Measurements from ENCODE around the gene HEG1. TPM values are rescaled to one million over a fixed set of nuclear protein-coding genes. Genes with fewer than 3 reads are reported as not detected.
A peak's percentile ranks its signal among the peaks of the same experiment; 100 is the strongest.

Gene HEG1
- total and polyA plus RNA-seq, 2 of the 8 experiments (the other 6 are each of a cell fraction or from before 2014, with no cell fraction given), result 5.3 to 9.7 TPM

GRCh38 chr3:125039131-125040100 lies 16.4 kb downstream of the HEG1 start:
- Histone ChIP-seq H3K23ac (ENCODE audit: insufficient read length) (no peak overlapping the region), H3K4me1 (replicated peaks in 1 of 4; ENCODE audit: control insufficient read depth in 3 of 4, insufficient read depth in 4 of 4, low read length in 3 of 4) (peaks cover 10 to 22% (median 17%) of the 10 kb centered on the region in 4 experiments), H2BK20ac (ENCODE audit: low read length) (peak overlapping the region; percentile 62), H4K5ac (ENCODE audit: insufficient read length, low read depth, low read length) (no peak overlapping the region), H3K14ac (ENCODE audit: insufficient read length) (no peak overlapping the region), H3K4me2 (ENCODE audit: insufficient read depth in 1 of 2, low read depth in 2 of 2, low read length in 2 of 2) (0 out of 4 replicates have a peak overlapping the region, but pooled peaks of 1 of the 2 experiments have one; percentile 32), H2AK5ac (ENCODE audit: low read depth, low read length) (peak overlapping the region; percentile 59; the same call in 1 of the 2 replicates), H4K91ac (replicated peaks; ENCODE audit: insufficient read length, low read length) (no peak overlapping the region), H3K27me3 (replicated peaks in 1 of 4; ENCODE audit: control insufficient read depth in 3 of 4, extremely low read depth in 1 of 4, insufficient read depth in 3 of 4, low read length in 3 of 4) (no peaks in the 10 kb centered on the region), H3K56ac (replicated peaks; ENCODE audit: insufficient read length, low read depth, low read length) (no peak overlapping the region), H2BK15ac (ENCODE audit: low read length) (0 out of 2 replicates have a peak overlapping the region, but pooled peaks have one; percentile 61), H2BK5ac (ENCODE audit: low read depth, low read length) (no peak overlapping the region), H3K79me1 (ENCODE audit: low read depth, low read length) (0 out of 2 replicates have a peak, but pooled peaks cover 3% of the 10 kb centered on the region), H3K4ac (replicated peaks; ENCODE audit: insufficient read length, low read depth, low read length) (no peak overlapping the region), H4K20me1 (replicated peaks in 1 of 2; ENCODE audit: control insufficient read depth in 1 of 2, insufficient read depth in 2 of 2, low read length in 2 of 2) (no peaks in the 10 kb centered on the region), H2AFZ (ENCODE audit: low read length) (no peak overlapping the region), H3K4me3 (ENCODE audit: extremely low read depth in 1 of 4, insufficient read depth in 2 of 4, low read depth in 3 of 4, low read length in 4 of 4) (peak overlapping the region in 2 of 4 experiments; percentile 3 to 11; a peak in 3 of 8 replicates), H3K9ac (replicated peaks in 1 of 4; ENCODE audit: extremely low read depth in 1 of 4, low read depth in 3 of 4, low read length in 3 of 4) (no peak overlapping the region), H3K79me2 (ENCODE audit: control insufficient read depth in 1 of 2, insufficient read depth in 2 of 2, low read length in 2 of 2) (peaks cover 0 to 7% of the 10 kb centered on the region in 2 experiments; a peak in 2 of 4 replicates), H4K8ac (ENCODE audit: extremely low read depth, insufficient read depth, low read length) (no peak overlapping the region), H3K36me3 (ENCODE audit: control insufficient read depth in 2 of 4, insufficient read depth in 4 of 4, low read length in 3 of 4) (no peaks in the 10 kb centered on the region), H2BK120ac (replicated peaks; ENCODE audit: low read depth, low read length) (no peak overlapping the region), H2BK12ac (ENCODE audit: low read depth, low read length) (no peak overlapping the region), H3K18ac (ENCODE audit: extremely low read depth, low read length) (no peak overlapping the region), H3K23me2 (ENCODE audit: low read depth, low read length) (no peaks in the 10 kb centered on the region), H3K9me3 (ENCODE audit: insufficient read depth in 2 of 2, low read depth in 1 of 2, low read length in 1 of 2) (0 out of 4 replicates have a peak, but pooled peaks cover 0 to 3% of the 10 kb centered on the region in 2 experiments), H3K27ac (ENCODE audit: low read depth, low read length) (no peak overlapping the region)
- WGBS, 2 experiments (ENCODE audit: extremely low coverage in 1 of 2, insufficient coverage in 1 of 2, insufficient read length in 1 of 2, insufficient replicate concordance in 2 of 2, low coverage in 1 of 2, low lambda C conversion rate in 2 of 2, missing lambda C conversion rate in 1 of 2), result 72% methylated on average over 11 of the region's 11 CpGs; no CpG with 5 or more reads in 1 of the 2 experiments
- DNase-seq (ENCODE audit: low read depth in 1 of 2, low spot score in 2 of 2) (no peak), FAIRE-seq (no peak)
- POLR2A ChIA-PET (ENCODE audit: partially characterized antibody), result interaction anchor here (0.6 to 1.1 kb wide), 2 partner anchors 10 to 45 kb away, joined by 3 read pairs; no protein-coding TSS in a partner anchor
- CTCF ChIA-PET (ENCODE audit: partially characterized antibody), result interaction anchor here (0.6 to 1.1 kb wide), 4 partner anchors 89 to 914 kb away, joined by 3 to 4 read pairs (median 3); no protein-coding TSS in a partner anchor
- TF ChIP-seq SRF (IDR thresholded peaks at IDR 0.05; ENCODE audit: low read depth, low read length) (no peak), POLR2AphosphoS5 (IDR thresholded peaks at IDR 0.05; ENCODE audit: low read depth, low read length) (no peak), ZNF274 (IDR thresholded peaks at IDR 0.05; ENCODE audit: borderline replicate concordance, extremely low read depth, low read length) (no peak), POLR2A (IDR thresholded peaks at IDR 0.05; ENCODE audit: control extremely low read depth in 1 of 2, low read depth in 2 of 2, low read length in 2 of 2) (no peak), TCF12 (IDR thresholded peaks at IDR 0.05; ENCODE audit: low read depth, low read length) (no peak), KDM4A (IDR thresholded peaks at IDR 0.05; ENCODE audit: low read depth, low read length, severe bottlenecking) (no peak), CHD2 (IDR thresholded peaks at IDR 0.05; ENCODE audit: low read length) (no peak), SP2 (IDR thresholded peaks at IDR 0.05; ENCODE audit: low read length) (no peak)

All from H1 (cell line).